IMR-90 (cell line): Measurements from ENCODE around the gene BBS1. TPM values are rescaled to one million over a fixed set of nuclear protein-coding genes. Genes with fewer than 3 reads are reported as not detected.

Experiments
- ATAC-seq: fragments of 200-7000 bp; cut with Tn5 transposase; 2 replicates; pipeline ENCODE4 v1.9.1; 2020; ENCODE audit warnings: low read depth, mild to moderate bottlenecking, moderate library complexity
- BruUV-seq: library from RNA; stranded (reverse); fragments of 400-500 nt; replicated peaks from 2 replicates; lab custom pipeline; 2021; lab: Mats Ljungman, UMichigan
- CTCF ChIA-PET: fragments of 300-600 bp; formaldehyde crosslinking; extraction: SDS; loops from one replicate; lab custom pipeline; 2021; ENCODE audit warnings: antibody characterized with exemption; lab: Yijun Ruan, JAX
- POLR2A ChIA-PET: fragments of 300-600 bp; sonication (Branson Sonifier 250); formaldehyde crosslinking; loops from one replicate; lab custom pipeline; 2022; ENCODE audit warnings: antibody characterized with exemption; ENCODE audit not compliant: unreplicated experiment; lab: Charles Lee
- DNase-seq: peaks from one replicate; pipeline ENCODE4 v3.0.0; 2013
- H2AFZ ChIP-seq: replicated peaks from 2 replicates; pipeline ENCODE3; 2013; ENCODE audit warnings: low read length, mild to moderate bottlenecking; ENCODE audit not compliant: poor library complexity
- H2AK5ac ChIP-seq: 2 replicates; pipeline ENCODE4 v1.6.1; 2013; ENCODE audit warnings: low read depth, low read length, inconsistent platforms
- H2AK9ac ChIP-seq: replicated peaks from 2 replicates; pipeline ENCODE3; 2013; ENCODE audit warnings: mild to moderate bottlenecking, low read depth, low read length, moderate library complexity; ENCODE audit not compliant: poor library complexity
- H2BK120ac ChIP-seq: 2 replicates; pipeline ENCODE4 v1.6.1; 2013; ENCODE audit warnings: low read depth, low read length, inconsistent platforms
- H2BK15ac ChIP-seq: 3 replicates; pipeline ENCODE4 v1.6.1; 2013; ENCODE audit warnings: low read depth, low read length, inconsistent platforms
- H2BK20ac ChIP-seq: 2 replicates; pipeline ENCODE4 v1.6.1; 2013; ENCODE audit warnings: low read depth, mild to moderate bottlenecking, inconsistent platforms, low read length, moderate library complexity
- H2BK5ac ChIP-seq: 2 replicates; pipeline ENCODE4 v1.6.1; 2013; ENCODE audit warnings: mild to moderate bottlenecking, low read depth, low read length, inconsistent platforms; ENCODE audit not compliant: poor library complexity, severe bottlenecking
- H3K14ac ChIP-seq: replicated peaks from 2 replicates; pipeline ENCODE4 v1.6.1; 2013; ENCODE audit warnings: low read depth, low read length, inconsistent platforms
- H3K18ac ChIP-seq: 2 replicates; pipeline ENCODE4 v1.6.1; 2013; ENCODE audit warnings: low read depth, low read length, control low read depth
- H3K23ac ChIP-seq: 2 replicates; pipeline ENCODE4 v1.6.1; 2013; ENCODE audit warnings: low read depth, low read length, inconsistent platforms
- H3K27ac ChIP-seq: 2 replicates; pipeline ENCODE4 v1.5.1; 2013; ENCODE audit warnings: mild to moderate bottlenecking, control low read depth, low read length; ENCODE audit not compliant: insufficient read depth
- H3K27me3 ChIP-seq: 2 replicates; pipeline ENCODE4 v1.6.1; 2013; ENCODE audit warnings: low read length; ENCODE audit not compliant: control insufficient read depth, insufficient read depth
- H3K36me3 ChIP-seq: 2 replicates; pipeline ENCODE4 v1.6.1; 2013; ENCODE audit warnings: low read length, mixed read lengths; ENCODE audit not compliant: control insufficient read depth, insufficient read depth
- H3K4ac ChIP-seq: 2 replicates; pipeline ENCODE4 v1.6.1; 2013; ENCODE audit warnings: low read depth, low read length, inconsistent platforms
- H3K4me1 ChIP-seq: 2 replicates; pipeline ENCODE4 v1.6.1; 2013; ENCODE audit warnings: low read length, mixed read lengths; ENCODE audit not compliant: control insufficient read depth, insufficient read depth
- H3K4me2 ChIP-seq: 2 replicates; pipeline ENCODE4 v1.6.1; 2013; ENCODE audit warnings: low read depth, mild to moderate bottlenecking, control low read depth, low read length, moderate library complexity
- H3K4me3 ChIP-seq: 2 replicates; pipeline ENCODE4 v1.5.1; 2013; ENCODE audit warnings: low read depth, mild to moderate bottlenecking, control low read depth, low read length, moderate library complexity; ENCODE audit not compliant: insufficient read depth
- H3K56ac ChIP-seq: 2 replicates; pipeline ENCODE4 v1.6.1; 2013; ENCODE audit warnings: low read length, inconsistent platforms; ENCODE audit not compliant: insufficient read depth; ENCODE audit errors: extremely low read depth
- H3K79me1 ChIP-seq, 2 experiments: 2 replicates each; pipeline ENCODE4 v1.6.1; 2013; ENCODE audit warnings: low read length in 2 of 2, inconsistent platforms in 1 of 2, low read depth in 1 of 2
- H3K9ac ChIP-seq: 2 replicates; pipeline ENCODE4 v1.6.1; 2013; ENCODE audit warnings: low read depth, low read length, control low read depth
- H3K9me1 ChIP-seq: 2 replicates; pipeline ENCODE4 v1.6.1; 2013; ENCODE audit warnings: low read length, inconsistent platforms; ENCODE audit not compliant: insufficient read depth
- H3K9me3 ChIP-seq: 2 replicates; pipeline ENCODE4 v1.6.1; 2013; ENCODE audit warnings: low read length; ENCODE audit not compliant: control insufficient read depth, insufficient read depth
- H4K20me1 ChIP-seq: 2 replicates; pipeline ENCODE4 v1.6.1; 2013; ENCODE audit warnings: low read length, inconsistent platforms; ENCODE audit not compliant: insufficient read depth
- H4K5ac ChIP-seq: 2 replicates; pipeline ENCODE4 v1.6.1; 2013; ENCODE audit warnings: mild to moderate bottlenecking, low read depth, low read length, control low read depth
- H4K8ac ChIP-seq, 2 experiments: 2 replicates each; pipeline ENCODE4 v1.6.1; 2013; ENCODE audit warnings: low read depth in 2 of 2, low read length in 2 of 2, control low read depth in 1 of 2, inconsistent platforms in 1 of 2
- H4K91ac ChIP-seq: 2 replicates; pipeline ENCODE4 v1.6.1; 2013; ENCODE audit warnings: low read depth, low read length, inconsistent platforms; ENCODE audit not compliant: insufficient read depth
- BHLHE40 ChIP-seq: fragments of 150-350 bp; IDR thresholded peaks from 2 replicates; pipeline ENCODE4 v1.6.1; 2016; ENCODE audit warnings: mild to moderate bottlenecking, low read depth, low read length
- ELK1 ChIP-seq: fragments of 150-350 bp; IDR thresholded peaks from 2 replicates; pipeline ENCODE4 v1.6.1; 2016; ENCODE audit warnings: low read depth, mild to moderate bottlenecking, low read length, moderate library complexity, borderline replicate concordance
- FOS ChIP-seq: fragments of 150-350 bp; IDR thresholded peaks from 2 replicates; pipeline ENCODE4 v1.6.1; 2016; ENCODE audit warnings: low read depth, low read length
- MXI1 ChIP-seq: IDR thresholded peaks from 2 replicates; pipeline ENCODE4 v1.6.1; 2012; ENCODE audit warnings: low read depth, mild to moderate bottlenecking, low read length, moderate library complexity, borderline replicate concordance
- NFE2L2 ChIP-seq: fragments of 150-350 bp; IDR thresholded peaks from 2 replicates; pipeline ENCODE4 v1.6.1; 2016; ENCODE audit warnings: low read depth, mild to moderate bottlenecking, low read length
- RAD21 ChIP-seq: IDR thresholded peaks from 2 replicates; pipeline ENCODE4 v1.6.1; 2012; ENCODE audit warnings: low read length, improper control_type of control experiment
- RCOR1 ChIP-seq: IDR thresholded peaks from 2 replicates; pipeline ENCODE4 v1.6.1; 2012; ENCODE audit warnings: mild to moderate bottlenecking, low read length, improper control_type of control experiment; ENCODE audit not compliant: insufficient replicate concordance
- RFX5 ChIP-seq: IDR thresholded peaks from 2 replicates; pipeline ENCODE4 v1.8.0; 2012; ENCODE audit warnings: low read depth, mild to moderate bottlenecking, low read length, moderate library complexity
- SMC3 ChIP-seq: fragments of 150-350 bp; IDR thresholded peaks from 2 replicates; pipeline ENCODE4 v1.6.1; 2016; ENCODE audit warnings: low read depth, mild to moderate bottlenecking, antibody characterized with exemption, low read length, moderate library complexity
- USF2 ChIP-seq: fragments of 150-350 bp; IDR thresholded peaks from 2 replicates; pipeline ENCODE4 v1.6.1; 2017; ENCODE audit warnings: mild to moderate bottlenecking, antibody characterized with exemption, low read length, low read depth
- WGBS, 2 experiments: methylation state at CpG; one replicate each; pipeline versions ENCODE4 v1.1.5 to v1.1.7; 2013; ENCODE audit warnings: missing lambda C conversion rate in 2 of 2; ENCODE audit not compliant: insufficient read length in 1 of 2; ENCODE audit errors: extremely low coverage in 2 of 2; 5-methylcytosine and 5-hydroxymethylcytosine counted together
- dilution Hi-C: fragments of 300-500 bp; cut with HindIII; formaldehyde crosslinking; loops from one replicate; pipeline ENCODE4 v1.14.3; 2018; ENCODE audit warnings: low sequenced_read_pairs; ENCODE audit not compliant: unreplicated experiment
- in situ Hi-C: fragments of 300-500 bp; cut with MboI; formaldehyde crosslinking; loops from 3 replicates; pipeline ENCODE4 v1.14.3; 2019; ENCODE audit warnings: low sequenced_read_pairs, inconsistent platforms, mixed read lengths
- intact Hi-C: fragments of 100-400 bp; cut with micrococcal nuclease; formaldehyde crosslinking; loops from 2 replicates; pipeline ENCODE4 v1.10.0; 2022
- polyA plus RNA-seq, 3 experiments: library from polyadenylated mRNA; depleted of rRNA; stranded (reverse); fragments of >200 nt; gene quantifications; 2 replicates each; pipeline ENCODE4 v1.2.3, GENCODE V29; 2012; ENCODE audit warnings: low replicate concordance in 1 of 3
- total RNA-seq: library from RNA; depleted of rRNA; stranded (reverse); fragments of >200 nt; gene quantifications from 2 replicates; pipeline ENCODE4 v1.2.3, GENCODE V29; 2012

BBS1 gene
- total and polyA plus RNA-seq, 2 of the 4 experiments (the other 2 are of a cell fraction) = 16.5 to 20.6 TPM

GRCh38 chr11:66505276-66505816 lies 5.1 kb upstream of the BBS1 start:
- Histone ChIP-seq H3K4ac (no peak overlapping the region), H2BK120ac (no peak overlapping the region), H3K23ac (no peak overlapping the region), H3K14ac (no peak overlapping the region), H2AFZ (no peak overlapping the region), H4K20me1 (no peaks in the 10 kb centered on the region), H3K27me3 (no peaks in the 10 kb centered on the region), H3K79me1 (no peaks in the 10 kb centered on the region; a peak in 1 of 4 replicates), H3K4me3 (no peak overlapping the region), H2BK20ac (no peak overlapping the region), H3K27ac (no peak overlapping the region), H2BK5ac (no peak overlapping the region), H2AK5ac (no peak overlapping the region), H3K4me2 (no peak overlapping the region), H3K9ac (no peak overlapping the region), H4K8ac (no peak overlapping the region), H3K36me3 (peaks cover 16% of the 10 kb centered on the region), H2BK15ac (no peak overlapping the region), H2AK9ac (no peak overlapping the region), H3K18ac (no peak overlapping the region), H4K91ac (no peak overlapping the region), H3K9me3 (no peaks in the 10 kb centered on the region), H4K5ac (no peak overlapping the region), H3K4me1 (no peaks in the 10 kb centered on the region), H3K9me1 (0 out of 2 replicates have a peak, but pooled peaks cover 7% of the 10 kb centered on the region), H3K56ac (no peak overlapping the region)
- DNase-seq (no peak), ATAC-seq (no peak)
- CTCF ChIA-PET = interaction anchor here (0.6 kb wide), 1 partner anchor 72 kb away, joined by 3 read pairs; no protein-coding TSS in a partner anchor
- intact Hi-C loops (no loop called here), dilution Hi-C loops (no loop called here), in situ Hi-C loops (no loop called here)
- POLR2A ChIA-PET = no interaction called here
- WGBS, 2 experiments = no CpG with 5 or more reads among the region's 1 CpG
- no TSS peak for BruUV-seq
- no peak for TF ChIP-seq FOS
- TF ChIP-seq BHLHE40 = no peak
- TF ChIP-seq NFE2L2 = no peak
- no peak for TF ChIP-seq SMC3
- TF ChIP-seq RFX5 = no peak
- no peak for TF ChIP-seq RAD21
- no peak for TF ChIP-seq MXI1
- TF ChIP-seq ELK1 = no peak
- no peak for TF ChIP-seq RCOR1
- TF ChIP-seq USF2 = no peak
